Smooth muscle cell (in vitro differentiated cells): ENCODE measurements around the gene NRXN3. TPM values are rescaled to one million over a fixed set of nuclear protein-coding genes. Genes with fewer than 3 reads are reported as not detected.

ENCODE experiments used
- DNase-seq: peaks from one replicate; lab custom pipeline; 2025; ENCODE audit not compliant: unreplicated experiment; lab: John Stamatoyannopoulos, UW
- H2AFZ ChIP-seq: fragments of 200-600 bp; sonication (generic); 2 replicates; pipeline ENCODE4 v1.6.0; 2016; ENCODE audit warnings: antibody characterized with exemption, low read depth, mild to moderate bottlenecking
- H3F3A ChIP-seq: fragments of 200-600 bp; sonication (generic); 2 replicates; pipeline ENCODE4 v1.6.0; 2017; ENCODE audit warnings: antibody characterized with exemption, low read depth
- H3K27ac ChIP-seq: fragments of 200-600 bp; sonication (generic); 2 replicates; pipeline ENCODE4 v1.5.1; 2016; ENCODE audit warnings: low read depth, mild to moderate bottlenecking
- H3K27me3 ChIP-seq: fragments of 200-600 bp; sonication (generic); 2 replicates; pipeline ENCODE4 v1.6.1; 2016; ENCODE audit warnings: low read depth, mild to moderate bottlenecking
- H3K36me3 ChIP-seq: fragments of 200-600 bp; sonication (generic); 2 replicates; pipeline ENCODE4 v1.5.1; 2016; ENCODE audit warnings: low read depth
- H3K4me1 ChIP-seq: fragments of 200-600 bp; sonication (generic); 2 replicates; pipeline ENCODE4 v1.5.1; 2016; ENCODE audit warnings: low read depth
- H3K4me2 ChIP-seq: fragments of 200-600 bp; sonication (generic); 2 replicates; pipeline ENCODE4 v1.6.0; 2016; ENCODE audit warnings: mild to moderate bottlenecking
- H3K4me3 ChIP-seq: fragments of 200-600 bp; sonication (generic); 2 replicates; pipeline ENCODE4 v1.5.1; 2016; ENCODE audit warnings: mild to moderate bottlenecking
- H3K79me2 ChIP-seq: fragments of 200-600 bp; sonication (generic); 2 replicates; pipeline ENCODE4 v1.6.0; 2016; ENCODE audit warnings: low read depth, mild to moderate bottlenecking
- H3K9ac ChIP-seq: fragments of 200-600 bp; sonication (generic); 2 replicates; pipeline ENCODE4 v1.6.0; 2016; ENCODE audit warnings: low read depth
- H3K9me3 ChIP-seq: fragments of 200-600 bp; sonication (generic); replicated peaks from 2 replicates; pipeline ENCODE4 v1.5.1; 2016; ENCODE audit warnings: low read depth
- H4K20me1 ChIP-seq: fragments of 200-600 bp; sonication (generic); 2 replicates; pipeline ENCODE4 v1.6.0; 2016; ENCODE audit warnings: low read depth
- WGBS: methylation state at CpG from one replicate; pipeline ENCODE4 v1.1.7; 2016; ENCODE audit warnings: low lambda C conversion rate; 5-methylcytosine and 5-hydroxymethylcytosine counted together
- polyA plus RNA-seq: library from polyadenylated mRNA; unstranded; fragments of >200 nt; fragmentation: Nextera tagmentation; extraction: Ambion mirVana; gene quantifications from 2 replicates; pipeline ENCODE4 v1.2.1, GENCODE V29; 2016
- total RNA-seq: library from RNA; depleted of rRNA; stranded (reverse); fragments of >200 nt; gene quantifications from 2 replicates; pipeline ENCODE4 v1.2.3, GENCODE V29; 2014
- TF ChIP-seq, protein P1 (sequence below): fragments of 200-600 bp; sonication (generic); IDR thresholded peaks from 2 replicates; pipeline ENCODE4 v1.5.1; 2017; ENCODE audit warnings: borderline replicate concordance, mild to moderate bottlenecking, antibody characterized with exemption; ENCODE audit not compliant: insufficient read depth, poor library complexity, severe bottlenecking

Gene NRXN3
- total and polyA plus RNA-seq, 2 experiments from 2014 or later: 1.2 to 7.0 TPM

DNA sequence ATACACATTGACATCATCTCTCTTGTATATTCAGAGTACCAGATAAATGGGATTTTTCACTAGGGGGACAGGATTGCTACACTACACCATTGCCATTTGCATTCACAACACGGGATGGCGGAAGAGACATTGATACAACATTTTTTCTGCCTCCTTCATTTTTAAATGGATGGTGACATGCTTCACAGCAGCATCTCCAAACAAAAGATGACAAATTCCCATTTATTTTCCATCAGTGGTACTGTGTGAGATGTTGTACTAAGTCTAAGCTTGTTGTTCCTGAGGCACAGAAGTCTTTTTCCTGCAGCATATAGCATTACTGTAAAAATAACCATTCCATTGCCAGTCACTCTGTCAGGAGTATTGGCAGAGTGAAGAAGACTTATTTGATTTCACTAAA is 912.7 kb downstream of the NRXN3 start:
- Histone ChIP-seq H3K36me3 (no peaks in the 10 kb centered on the region), H3K4me1 (no peaks in the 10 kb centered on the region), H3K4me3 (no peak overlapping the region), H3K9me3 (no peaks in the 10 kb centered on the region), H3K9ac (no peak overlapping the region), H3F3A (no peaks in the 10 kb centered on the region), H3K4me2 (no peak overlapping the region), H2AFZ (no peak overlapping the region), H4K20me1 (no peaks in the 10 kb centered on the region), H3K27me3 (no peaks in the 10 kb centered on the region), H3K27ac (no peak overlapping the region), H3K79me2 (no peaks in the 10 kb centered on the region)
- TF ChIP-seq, protein P1, sequence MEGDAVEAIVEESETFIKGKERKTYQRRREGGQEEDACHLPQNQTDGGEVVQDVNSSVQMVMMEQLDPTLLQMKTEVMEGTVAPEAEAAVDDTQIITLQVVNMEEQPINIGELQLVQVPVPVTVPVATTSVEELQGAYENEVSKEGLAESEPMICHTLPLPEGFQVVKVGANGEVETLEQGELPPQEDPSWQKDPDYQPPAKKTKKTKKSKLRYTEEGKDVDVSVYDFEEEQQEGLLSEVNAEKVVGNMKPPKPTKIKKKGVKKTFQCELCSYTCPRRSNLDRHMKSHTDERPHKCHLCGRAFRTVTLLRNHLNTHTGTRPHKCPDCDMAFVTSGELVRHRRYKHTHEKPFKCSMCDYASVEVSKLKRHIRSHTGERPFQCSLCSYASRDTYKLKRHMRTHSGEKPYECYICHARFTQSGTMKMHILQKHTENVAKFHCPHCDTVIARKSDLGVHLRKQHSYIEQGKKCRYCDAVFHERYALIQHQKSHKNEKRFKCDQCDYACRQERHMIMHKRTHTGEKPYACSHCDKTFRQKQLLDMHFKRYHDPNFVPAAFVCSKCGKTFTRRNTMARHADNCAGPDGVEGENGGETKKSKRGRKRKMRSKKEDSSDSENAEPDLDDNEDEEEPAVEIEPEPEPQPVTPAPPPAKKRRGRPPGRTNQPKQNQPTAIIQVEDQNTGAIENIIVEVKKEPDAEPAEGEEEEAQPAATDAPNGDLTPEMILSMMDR: no peak
- no peak for DNase-seq
- 92% methylated on average over 2 of the region's 2 CpGs for WGBS

DNA sequence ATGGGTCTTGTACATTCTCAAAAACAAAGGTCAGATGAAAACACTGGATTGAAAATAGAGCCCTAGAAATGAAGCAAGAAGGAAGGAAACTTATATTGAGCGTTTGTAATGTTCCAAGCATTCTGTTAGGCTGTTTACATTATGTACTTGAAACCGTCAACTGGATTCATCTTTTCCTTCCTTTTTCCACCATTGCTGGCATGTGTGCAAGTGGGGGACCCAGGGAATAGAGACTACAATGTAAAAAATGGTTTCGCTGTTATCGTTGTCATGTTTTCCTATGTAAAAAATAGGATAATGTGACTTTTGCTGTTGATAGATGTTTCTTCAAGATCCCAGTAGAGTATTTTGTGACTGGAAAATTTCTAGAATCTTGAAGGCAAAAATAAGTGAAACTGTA is 913.2 kb downstream of the NRXN3 start:
- 70% methylated on average over 4 of the region's 4 CpGs for WGBS
- Histone ChIP-seq H4K20me1 (no peaks in the 10 kb centered on the region), H3K9ac (no peak overlapping the region), H3K4me3 (no peak overlapping the region), H3K4me1 (no peaks in the 10 kb centered on the region), H3F3A (no peaks in the 10 kb centered on the region), H3K36me3 (no peaks in the 10 kb centered on the region), H3K4me2 (no peak overlapping the region), H3K27me3 (no peaks in the 10 kb centered on the region), H3K79me2 (no peaks in the 10 kb centered on the region), H3K27ac (no peak overlapping the region), H3K9me3 (no peaks in the 10 kb centered on the region), H2AFZ (no peak overlapping the region)
- TF ChIP-seq, protein P1: no peak
- no peak for DNase-seq

- WGBS: 62% methylated on average over 4 of the region's 4 CpGs
- no peak overlapping the region for H3K27ac ChIP-seq
- no peak overlapping the region for H3K4me3 ChIP-seq
- H3K4me1 ChIP-seq: no peaks in the 10 kb centered on the region
- no peaks in the 10 kb centered on the region for H3K9me3 ChIP-seq
- H3F3A ChIP-seq: no peaks in the 10 kb centered on the region
- no peaks in the 10 kb centered on the region for H3K27me3 ChIP-seq
- H3K9ac ChIP-seq: no peak overlapping the region
- TF ChIP-seq, protein P1: no peak
- no peaks in the 10 kb centered on the region for H3K36me3 ChIP-seq
- no peak overlapping the region for H2AFZ ChIP-seq
- no peak for DNase-seq
- H3K4me2 ChIP-seq: no peak overlapping the region
- H4K20me1 ChIP-seq: no peaks in the 10 kb centered on the region
- H3K79me2 ChIP-seq: no peaks in the 10 kb centered on the region
Measured at GRCh38 chr14:79084861-79085260, 914.7 kb downstream of the NRXN3 start.

DNA sequence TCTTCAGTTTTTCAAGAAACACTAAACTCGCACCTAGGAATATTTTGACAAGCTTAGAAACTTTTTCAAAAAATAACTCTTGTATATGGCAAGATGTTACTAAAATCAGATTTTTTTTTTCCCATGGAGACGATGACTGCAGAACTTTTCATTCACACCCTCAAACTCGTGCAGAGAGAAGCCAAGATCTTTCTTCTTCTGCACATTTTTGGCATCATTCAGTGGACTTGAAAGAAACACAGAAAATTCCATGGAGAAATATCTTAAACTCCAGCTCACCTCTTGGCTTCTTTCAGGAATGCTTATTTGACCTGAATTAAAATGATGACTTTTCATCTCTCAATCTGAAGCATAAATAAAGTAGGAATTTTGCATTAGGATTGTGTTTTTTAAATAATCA is 919.4 kb downstream of the NRXN3 start:
- H3K36me3 ChIP-seq: no peaks in the 10 kb centered on the region
- TF ChIP-seq, protein P1: no peak
- H3F3A ChIP-seq: no peaks in the 10 kb centered on the region
- H3K79me2 ChIP-seq: no peaks in the 10 kb centered on the region
- H2AFZ ChIP-seq: no peak overlapping the region
- no peaks in the 10 kb centered on the region for H4K20me1 ChIP-seq
- no peak overlapping the region for H3K4me2 ChIP-seq
- no peaks in the 10 kb centered on the region for H3K9me3 ChIP-seq
- no peak overlapping the region for H3K27ac ChIP-seq
- H3K27me3 ChIP-seq: peaks cover 7% of the 10 kb centered on the region
- H3K9ac ChIP-seq: no peak overlapping the region
- WGBS: 87% methylated on average over 3 of the region's 3 CpGs
- H3K4me1 ChIP-seq: peaks cover 26% of the 10 kb centered on the region
- H3K4me3 ChIP-seq: no peak overlapping the region
- no peak for DNase-seq
